H1 (cell line): Measurements from ENCODE around the gene CCDC197. TPM values are rescaled to one million over a fixed set of nuclear protein-coding genes. Genes with fewer than 3 reads are reported as not detected.

Experiments used
- ASH2L ChIP-seq: fragments of 200-600, 300-600 bp; sonication (generic); IDR thresholded peaks from one replicate; pipeline ENCODE4 v1.7.1; 2017; ENCODE audit warnings: low read length
- ATF2 ChIP-seq: IDR thresholded peaks from 2 replicates; pipeline ENCODE4 v1.6.1; 2012; ENCODE audit warnings: low read length, inconsistent platforms
- ATF3 ChIP-seq: IDR thresholded peaks from 2 replicates; pipeline ENCODE4 v1.6.1; 2011; ENCODE audit warnings: low read depth, mild to moderate bottlenecking, low read length; ENCODE audit not compliant: insufficient read depth
- BCL11A ChIP-seq, 2 experiments: IDR thresholded peaks; one replicate each; pipeline ENCODE4 v1.6.1; 2011; ENCODE audit warnings: low read depth in 2 of 2, low read length in 2 of 2, mild to moderate bottlenecking in 2 of 2
- BRCA1 ChIP-seq: IDR thresholded peaks from 2 replicates; pipeline ENCODE4 v1.6.1; 2012; ENCODE audit warnings: low read depth, low read length, improper control_type of control experiment
- CBX8 ChIP-seq: fragments of 300-800, 300-1000 bp; sonication (generic); IDR thresholded peaks from 2 replicates; pipeline ENCODE4 v1.7.1; 2016; ENCODE audit warnings: low read depth, low read length, borderline replicate concordance
- CHD2 ChIP-seq: IDR thresholded peaks from 2 replicates; pipeline ENCODE4 v1.6.1; 2012; ENCODE audit warnings: low read length, improper control_type of control experiment
- CREB1 ChIP-seq: IDR thresholded peaks from 2 replicates; pipeline ENCODE4 v1.6.1; 2012; ENCODE audit warnings: inconsistent platforms
- CTBP2 ChIP-seq: IDR thresholded peaks from 2 replicates; pipeline ENCODE4 v1.7.0; 2011; ENCODE audit warnings: borderline replicate concordance, mild to moderate bottlenecking, moderate library complexity, mixed read lengths, low read length; ENCODE audit not compliant: insufficient read depth, insufficient read length
- EGR1 ChIP-seq: IDR thresholded peaks from 2 replicates; pipeline ENCODE4 v1.6.1; 2011; ENCODE audit warnings: low read depth, low read length, borderline replicate concordance
- JUN ChIP-seq: IDR thresholded peaks from 2 replicates; pipeline ENCODE4 v1.6.1; 2011; ENCODE audit warnings: low read depth, mild to moderate bottlenecking, improper control_type of control experiment, low read length
- KDM1A ChIP-seq: fragments of 200-600, 300-600 bp; sonication (generic); IDR thresholded peaks from 2 replicates; pipeline ENCODE4 v1.7.1; 2016; ENCODE audit warnings: mild to moderate bottlenecking, low read length, borderline replicate concordance
- PHF8 ChIP-seq: fragments of 200-600 bp; sonication (generic); conservative IDR thresholded peaks from 2 replicates; pipeline ENCODE4 v1.7.1; 2012; ENCODE audit warnings: low read depth, mild to moderate bottlenecking, inconsistent platforms, low read length, moderate library complexity
- POLR2A ChIP-seq, 2 experiments: IDR thresholded peaks; 1 replicate in 1 of 2; 2 replicates in 1 of 2; pipeline ENCODE4 v1.6.1; 2011; ENCODE audit warnings: low read depth in 2 of 2, low read length in 2 of 2, mild to moderate bottlenecking in 2 of 2; ENCODE audit errors: control extremely low read depth in 1 of 2
- POU5F1 ChIP-seq: IDR thresholded peaks from 2 replicates; pipeline ENCODE4 v1.6.1; 2011; ENCODE audit warnings: low read depth, mild to moderate bottlenecking, low read length, moderate library complexity
- RFX5 ChIP-seq: IDR thresholded peaks from 2 replicates; pipeline ENCODE4 v1.6.1; 2011; ENCODE audit warnings: low read depth, low read length, improper control_type of control experiment, borderline replicate concordance
- SIRT6 ChIP-seq: IDR thresholded peaks from one replicate; pipeline ENCODE4 v1.7.1; 2012; ENCODE audit warnings: low read length, inconsistent platforms
- SIX5 ChIP-seq: IDR thresholded peaks from 2 replicates; pipeline ENCODE4 v1.6.1; 2011; ENCODE audit warnings: mild to moderate bottlenecking, low read depth, low read length
- SP1 ChIP-seq: IDR thresholded peaks from 2 replicates; pipeline ENCODE4 v1.6.1; 2011; ENCODE audit warnings: low read depth, low read length
- SP2 ChIP-seq: IDR thresholded peaks from 2 replicates; pipeline ENCODE4 v1.6.1; 2012; ENCODE audit warnings: mild to moderate bottlenecking, low read length, inconsistent platforms
- SUZ12 ChIP-seq: fragments of 200-600 bp; sonication (generic); IDR thresholded peaks from 2 replicates; pipeline ENCODE4 v1.6.1; 2012; ENCODE audit warnings: mild to moderate bottlenecking, inconsistent platforms, low read length, moderate library complexity, mixed read lengths
- ZNF274 ChIP-seq: IDR thresholded peaks from 2 replicates; pipeline ENCODE4 v1.7.0; 2012; ENCODE audit warnings: low read length, borderline replicate concordance; ENCODE audit errors: extremely low read depth
- polyA plus RNA-seq, 7 experiments: library from polyadenylated mRNA; depleted of rRNA in 3 of 7; stranded (reverse) in 5 of 7; unstranded in 2 of 7; fragments of >200 nt in 5 of 7; fragments of 200-250 nt in 2 of 7; gene quantifications; 1 replicate in 5 of 7; 2 replicates in 1 of 7; 4 replicates in 1 of 7; pipeline versions ENCODE4 v1.2.1 to v1.2.3, GENCODE V29; 2011 to 2013; ENCODE audit warnings: missing spikeins in 2 of 7, mixed read lengths in 2 of 7
- total RNA-seq: library from RNA; stranded (reverse); fragmentation: NEBNext Ultra II Directional; extraction: Animal tissue kit (Norgen Biotek cat#: 25700); gene quantifications from 2 replicates; pipeline ENCODE4 v1.2.1, GENCODE V29; 2021

The CCDC197 gene
- total and polyA plus RNA-seq, 2 of the 8 experiments (the other 6 are each of a cell fraction or from before 2014, with no cell fraction given), result not detected

GRCh38 chr14:94001501-94002396 lies 4.6 kb downstream of the CCDC197 start (continued):
- TF ChIP-seq JUN (no peak), ZNF274 (no peak), CBX8 (no peak), POLR2A (IDR thresholded peaks at IDR 0.05; ENCODE audit: control extremely low read depth in 1 of 2, low read depth in 2 of 2, low read length in 2 of 2) (no peak), BCL11A (IDR thresholded peaks at IDR 0.05; ENCODE audit: low read depth in 2 of 2, low read length in 2 of 2) (no peak), SP1 (no peak), ASH2L (no peak), SIRT6 (no peak), ATF3 (no peak), CREB1 (peak; percentile 65), EGR1 (no peak), ATF2 (no peak), CTBP2 (no peak), RFX5 (no peak), KDM1A (peak; percentile 75; the same call in 1 of the 2 replicates), SP2 (no peak), POU5F1 (no peak), PHF8 (no peak), CHD2 (no peak), SUZ12 (no peak), SIX5 (no peak), BRCA1 (no peak)
